GM23338 (cell line): ENCODE results near the gene SORBS1. TPM values are rescaled to one million over a fixed set of nuclear protein-coding genes. Genes with fewer than 3 reads are reported as not detected.

ENCODE experiments used
- ATAC-seq: fragments of 200-7000 bp; cut with Tn5 transposase; 3 replicates; pipeline ENCODE4 v1.9.1; 2020
- DNase-seq: peaks from one replicate; pipeline ENCODE4 v3.0.0-alpha.2; 2015; ENCODE audit warnings: low spot score
- H2AFZ ChIP-seq: fragments of 200-600 bp; sonication (generic); 2 replicates; pipeline ENCODE4 v1.8.0; 2016; ENCODE audit warnings: antibody characterized with exemption, mild to moderate bottlenecking, moderate library complexity
- H3F3A ChIP-seq: fragments of 200-600 bp; sonication (generic); replicated peaks from 2 replicates; pipeline ENCODE4 v1.8.0; 2017; ENCODE audit warnings: antibody characterized with exemption, mixed run types, low read depth
- H3K27ac ChIP-seq: fragments of 200-600 bp; sonication (generic); 2 replicates; pipeline ENCODE4 v1.6.1; 2016; ENCODE audit warnings: low read depth
- H3K27me3 ChIP-seq: fragments of 200-600 bp; sonication (generic); 2 replicates; pipeline ENCODE4 v1.8.0; 2016; ENCODE audit warnings: mild to moderate bottlenecking, mixed run types, moderate library complexity; ENCODE audit not compliant: insufficient read depth
- H3K36me3 ChIP-seq: fragments of 200-600 bp; sonication (generic); 2 replicates; pipeline ENCODE4 v1.8.0; 2016; ENCODE audit warnings: mild to moderate bottlenecking; ENCODE audit not compliant: insufficient read depth
- H3K4me1 ChIP-seq: fragments of 200-600 bp; sonication (generic); 2 replicates; pipeline ENCODE4 v1.8.0; 2016; ENCODE audit warnings: mild to moderate bottlenecking, moderate library complexity; ENCODE audit not compliant: insufficient read depth
- H3K4me2 ChIP-seq: fragments of 200-600 bp; sonication (generic); 2 replicates; pipeline ENCODE4 v1.7.1; 2017; ENCODE audit warnings: mixed run types
- H3K4me3 ChIP-seq: fragments of 200-600 bp; sonication (generic); 2 replicates; pipeline ENCODE4 v1.6.1; 2016; ENCODE audit warnings: mixed run types
- H3K79me2 ChIP-seq: fragments of 200-600 bp; sonication (generic); replicated peaks from 2 replicates; pipeline ENCODE4 v1.8.0; 2017; ENCODE audit warnings: mild to moderate bottlenecking; ENCODE audit not compliant: insufficient read depth
- H3K9me2 ChIP-seq: fragments of 200-600 bp; sonication (generic); 2 replicates; pipeline ENCODE4 v1.8.0; 2017; ENCODE audit not compliant: insufficient read depth
- H4K20me1 ChIP-seq: fragments of 200-600 bp; sonication (generic); replicated peaks from 2 replicates; pipeline ENCODE4 v1.8.0; 2017; ENCODE audit warnings: mild to moderate bottlenecking; ENCODE audit not compliant: insufficient read depth
- H3K27ac Mint-ChIP-seq: 2 replicates; pipeline ENCODE4 v1.8.0; 2020; ENCODE audit warnings: inconsistent platforms, mild to moderate bottlenecking, moderate library complexity, mixed read lengths
- H3K27me3 Mint-ChIP-seq: 3 replicates; pipeline ENCODE4 v1.8.0; 2022; ENCODE audit warnings: low read depth, mild to moderate bottlenecking, moderate library complexity, mixed read lengths, inconsistent platforms; ENCODE audit not compliant: insufficient read depth, poor library complexity
- H3K36me3 Mint-ChIP-seq: 3 replicates; pipeline ENCODE4 v1.8.0; 2021; ENCODE audit warnings: low read depth, mild to moderate bottlenecking, inconsistent platforms, moderate library complexity, mixed read lengths
- H3K4me1 Mint-ChIP-seq: 3 replicates; pipeline ENCODE4 v1.8.0; 2020; ENCODE audit warnings: mild to moderate bottlenecking, inconsistent platforms, mixed read lengths
- H3K4me3 Mint-ChIP-seq: 3 replicates; pipeline ENCODE4 v1.8.0; 2021; ENCODE audit warnings: moderate library complexity, mild to moderate bottlenecking, inconsistent platforms, mixed read lengths
- H3K9me3 Mint-ChIP-seq: 3 replicates; pipeline ENCODE4 v1.8.0; 2020; ENCODE audit warnings: moderate library complexity, mild to moderate bottlenecking, inconsistent platforms, mixed read lengths
- CREB1 ChIP-seq: fragments of 250-450 bp; sonication (Bioruptor Pico); IDR thresholded peaks from 2 replicates; pipeline ENCODE4 v1.5.0; 2020; ENCODE audit warnings: low read depth, mild to moderate bottlenecking, moderate library complexity
- CTCF ChIP-seq, 2 experiments: fragments of 200-600 bp in 1 of 2; sonication (generic) in 1 of 2; conservative IDR thresholded peaks; 2 replicates each; pipeline versions ENCODE4 v1.5.1 to v1.6.1; 2016 to 2017; ENCODE audit warnings: antibody characterized with exemption in 2 of 2, low read depth in 2 of 2, mild to moderate bottlenecking in 2 of 2, moderate library complexity in 1 of 2
- EZH2phosphoT487 ChIP-seq: fragments of 200-600 bp; sonication (generic); IDR thresholded peaks from one replicate; pipeline ENCODE4 v1.8.1; 2018; ENCODE audit warnings: antibody characterized with exemption; ENCODE audit not compliant: unreplicated experiment
- JUNB ChIP-seq: IDR thresholded peaks from one replicate; pipeline ENCODE4 v1.6.1; 2016; ENCODE audit warnings: antibody characterized with exemption; ENCODE audit not compliant: unreplicated experiment
- NANOG ChIP-seq: IDR thresholded peaks from 2 replicates; pipeline ENCODE4 v1.6.1; 2016; ENCODE audit warnings: antibody characterized with exemption, borderline replicate concordance
- POLR2AphosphoS5 ChIP-seq: IDR thresholded peaks from 2 replicates; pipeline ENCODE4 v1.6.1; 2016; ENCODE audit warnings: antibody characterized with exemption, low read depth
- STAT1 ChIP-seq: IDR thresholded peaks from one replicate; pipeline ENCODE4 v1.6.1; 2016; ENCODE audit warnings: antibody characterized with exemption; ENCODE audit not compliant: unreplicated experiment
- ZNF114 ChIP-seq: fragments of 250-450 bp; sonication (Bioruptor Pico); IDR thresholded peaks from 2 replicates; pipeline ENCODE4 v1.5.0; 2020; ENCODE audit warnings: mild to moderate bottlenecking, moderate library complexity
- polyA plus RNA-seq: library from polyadenylated mRNA; unstranded; fragments of >200 nt; fragmentation: Nextera tagmentation; extraction: Ambion mirVana; gene quantifications from 2 replicates; pipeline ENCODE4 v1.2.1, GENCODE V29; 2016
- total RNA-seq: library from RNA; depleted of rRNA; stranded (reverse); fragments of >200 nt; shearing (Covaris generic); gene quantifications from 2 replicates; pipeline ENCODE4 v1.2.3, GENCODE V29; 2014
- TF ChIP-seq, protein P1 (sequence below): IDR thresholded peaks from 2 replicates; pipeline ENCODE4 v1.6.1; 2016; ENCODE audit warnings: antibody characterized with exemption
- TF ChIP-seq, protein P2 (sequence below): IDR thresholded peaks from one replicate; pipeline ENCODE4 v1.6.1; 2018; ENCODE audit warnings: antibody characterized with exemption; ENCODE audit not compliant: unreplicated experiment

Gene SORBS1
- total and polyA plus RNA-seq, 2 experiments from 2014 or later, result 47.7 to 51.5 TPM

- TF ChIP-seq, protein P1, sequence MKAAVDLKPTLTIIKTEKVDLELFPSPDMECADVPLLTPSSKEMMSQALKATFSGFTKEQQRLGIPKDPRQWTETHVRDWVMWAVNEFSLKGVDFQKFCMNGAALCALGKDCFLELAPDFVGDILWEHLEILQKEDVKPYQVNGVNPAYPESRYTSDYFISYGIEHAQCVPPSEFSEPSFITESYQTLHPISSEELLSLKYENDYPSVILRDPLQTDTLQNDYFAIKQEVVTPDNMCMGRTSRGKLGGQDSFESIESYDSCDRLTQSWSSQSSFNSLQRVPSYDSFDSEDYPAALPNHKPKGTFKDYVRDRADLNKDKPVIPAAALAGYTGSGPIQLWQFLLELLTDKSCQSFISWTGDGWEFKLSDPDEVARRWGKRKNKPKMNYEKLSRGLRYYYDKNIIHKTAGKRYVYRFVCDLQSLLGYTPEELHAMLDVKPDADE, result no peak
- TF ChIP-seq JUNB, result no peak
- no peak for TF ChIP-seq EZH2phosphoT487
Measured at GRCh38 chr10:95525033-95525418, 36.1 kb downstream of the SORBS1 start (continued).

- no peak overlapping the region for H3K4me3 ChIP-seq
- DNase-seq, result no peak
- peaks cover 23% of the 10 kb centered on the region for H3K4me1 ChIP-seq
- no peaks in the 10 kb centered on the region for H3K9me3 Mint-ChIP-seq
- H3K79me2 ChIP-seq, result peaks cover 94% of the 10 kb centered on the region
- H3K27me3 ChIP-seq, result no peaks in the 10 kb centered on the region
- peaks cover 30% of the 10 kb centered on the region for H3K4me1 Mint-ChIP-seq
- TF ChIP-seq, protein P1, result no peak
- TF ChIP-seq CREB1 (CRISPR knock-in tag) (no peak), STAT1 (no peak), CTCF (conservative IDR thresholded peaks at IDR 0.05; ENCODE audit: low read depth in 2 of 2) (no peak)
- H3K36me3 Mint-ChIP-seq, result no peaks in the 10 kb centered on the region
- no peaks in the 10 kb centered on the region for H3K36me3 ChIP-seq
- peaks cover 10% of the 10 kb centered on the region for H4K20me1 ChIP-seq
- H3F3A ChIP-seq, result no peaks in the 10 kb centered on the region
- no peak overlapping the region for H3K27ac ChIP-seq
- no peak overlapping the region for H3K4me3 Mint-ChIP-seq
- no peak for ATAC-seq
- H3K27me3 Mint-ChIP-seq, result no peaks in the 10 kb centered on the region
- no peak overlapping the region for H3K27ac Mint-ChIP-seq
- no peaks in the 10 kb centered on the region for H3K9me2 ChIP-seq
- H2AFZ ChIP-seq, result no peak overlapping the region
- no peak overlapping the region for H3K4me2 ChIP-seq
Measured at GRCh38 chr10:95524358-95525032, 36.7 kb downstream of the SORBS1 start.

DNA sequence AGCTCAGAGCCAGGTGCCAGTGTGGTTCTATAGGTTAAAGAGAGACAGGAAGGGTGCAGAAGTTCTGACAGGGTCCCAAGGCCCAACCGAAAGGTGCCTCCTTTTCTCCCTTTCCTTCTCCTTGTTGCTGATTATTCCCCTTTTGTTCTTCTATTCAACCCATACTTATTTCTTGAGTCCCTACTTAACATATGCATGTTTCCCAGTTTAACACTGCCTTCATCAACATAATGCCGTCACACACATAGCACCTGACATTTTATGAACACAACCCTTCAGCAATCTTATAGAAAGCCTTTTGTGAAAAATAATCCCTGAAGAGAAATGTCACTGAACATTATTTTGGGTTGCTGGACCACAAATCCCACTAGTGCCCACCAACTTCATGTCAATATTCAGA, 39.1 kb downstream of the SORBS1 start:
- Mint-ChIP-seq H3K27ac (no peak overlapping the region; the same call in 1 of the 2 replicates), H3K4me3 (no peak overlapping the region), H3K4me1 (peaks cover 46% of the 10 kb centered on the region), H3K27me3 (peaks cover 2% of the 10 kb centered on the region), H3K36me3 (no peaks in the 10 kb centered on the region), H3K9me3 (no peaks in the 10 kb centered on the region)
- no peak overlapping the region for H3K4me3 ChIP-seq
- H3K4me1 ChIP-seq, result peaks cover 44% of the 10 kb centered on the region
- H3K27ac ChIP-seq, result no peak overlapping the region
- peaks cover 95% of the 10 kb centered on the region for H3K79me2 ChIP-seq
- H3F3A ChIP-seq, result 0 out of 2 replicates have a peak, but pooled peaks cover 4% of the 10 kb centered on the region
- H3K27me3 ChIP-seq, result no peaks in the 10 kb centered on the region
- no peak overlapping the region for H3K4me2 ChIP-seq
- DNase-seq, result no peak
- ATAC-seq, result no peak
- no peak overlapping the region for H2AFZ ChIP-seq
- peaks cover 13% of the 10 kb centered on the region; the same call in 1 of the 2 replicates for H4K20me1 ChIP-seq
- H3K36me3 ChIP-seq, result no peaks in the 10 kb centered on the region
- no peaks in the 10 kb centered on the region; the same call in 1 of the 2 replicates for H3K9me2 ChIP-seq
- TF ChIP-seq, protein P2, sequence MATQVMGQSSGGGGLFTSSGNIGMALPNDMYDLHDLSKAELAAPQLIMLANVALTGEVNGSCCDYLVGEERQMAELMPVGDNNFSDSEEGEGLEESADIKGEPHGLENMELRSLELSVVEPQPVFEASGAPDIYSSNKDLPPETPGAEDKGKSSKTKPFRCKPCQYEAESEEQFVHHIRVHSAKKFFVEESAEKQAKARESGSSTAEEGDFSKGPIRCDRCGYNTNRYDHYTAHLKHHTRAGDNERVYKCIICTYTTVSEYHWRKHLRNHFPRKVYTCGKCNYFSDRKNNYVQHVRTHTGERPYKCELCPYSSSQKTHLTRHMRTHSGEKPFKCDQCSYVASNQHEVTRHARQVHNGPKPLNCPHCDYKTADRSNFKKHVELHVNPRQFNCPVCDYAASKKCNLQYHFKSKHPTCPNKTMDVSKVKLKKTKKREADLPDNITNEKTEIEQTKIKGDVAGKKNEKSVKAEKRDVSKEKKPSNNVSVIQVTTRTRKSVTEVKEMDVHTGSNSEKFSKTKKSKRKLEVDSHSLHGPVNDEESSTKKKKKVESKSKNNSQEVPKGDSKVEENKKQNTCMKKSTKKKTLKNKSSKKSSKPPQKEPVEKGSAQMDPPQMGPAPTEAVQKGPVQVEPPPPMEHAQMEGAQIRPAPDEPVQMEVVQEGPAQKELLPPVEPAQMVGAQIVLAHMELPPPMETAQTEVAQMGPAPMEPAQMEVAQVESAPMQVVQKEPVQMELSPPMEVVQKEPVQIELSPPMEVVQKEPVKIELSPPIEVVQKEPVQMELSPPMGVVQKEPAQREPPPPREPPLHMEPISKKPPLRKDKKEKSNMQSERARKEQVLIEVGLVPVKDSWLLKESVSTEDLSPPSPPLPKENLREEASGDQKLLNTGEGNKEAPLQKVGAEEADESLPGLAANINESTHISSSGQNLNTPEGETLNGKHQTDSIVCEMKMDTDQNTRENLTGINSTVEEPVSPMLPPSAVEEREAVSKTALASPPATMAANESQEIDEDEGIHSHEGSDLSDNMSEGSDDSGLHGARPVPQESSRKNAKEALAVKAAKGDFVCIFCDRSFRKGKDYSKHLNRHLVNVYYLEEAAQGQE, result no peak
- no peak for TF ChIP-seq CREB1 (CRISPR knock-in tag)
- no peak for TF ChIP-seq POLR2AphosphoS5
- no peak for TF ChIP-seq NANOG
- no peak for TF ChIP-seq ZNF114 (CRISPR knock-in tag)
